Lower leg skin (tissue), 4 donors: ENCODE data around the gene C6orf15. TPM values are rescaled to one million over a fixed set of nuclear protein-coding genes. Genes with fewer than 3 reads are reported as not detected.

Source experiments
- DNase-seq, 2 donors: peaks; one replicate each; pipeline ENCODE4 v3.0.0-alpha.2; 2019; ENCODE audit warnings: low spot score in 2 of 2
- H3K4me3 ChIP-seq: fragments of 200-600 bp; sonication (generic); 2 replicates; pipeline ENCODE4 v1.5.1; 2017; ENCODE audit warnings: mild to moderate bottlenecking, low read depth; ENCODE audit not compliant: poor library complexity, severe bottlenecking
- POLR2A ChIP-seq, 2 donors: fragments of 450-650 bp; IDR thresholded peaks; one replicate each; pipeline ENCODE4 v1.6.1; 2016 to 2017; ENCODE audit warnings: antibody characterized with exemption in 2 of 2, mild to moderate bottlenecking in 1 of 2, moderate library complexity in 1 of 2
- WGBS, 2 donors: methylation state at CpG; one replicate each; pipeline ENCODE4 v1.1.5; 2018; 5-methylcytosine and 5-hydroxymethylcytosine counted together
- intact Hi-C: fragments of 100-400 bp; cut with DNase I; formaldehyde crosslinking; loops from one replicate; pipeline ENCODE4 v1.15.0; 2023; ENCODE audit warnings: low total_unique reads
- total RNA-seq, 4 donors: library from RNA; depleted of rRNA; stranded (reverse); fragments of >200 nt; gene quantifications; one replicate each; pipeline ENCODE4 v1.1.0, GENCODE V29; 2016
- TF ChIP-seq, protein P1 (sequence below), 3 donors: fragments of 450-650 bp; IDR thresholded peaks; one replicate each; pipeline ENCODE4 v1.5.1; 2016; ENCODE audit warnings: antibody characterized with exemption in 3 of 3, mild to moderate bottlenecking in 3 of 3, moderate library complexity in 2 of 3

The C6orf15 gene
- total RNA-seq, 4 donors from 2014 or later, result 7.5 to 20.2 (median 15.2) TPM

DNA sequence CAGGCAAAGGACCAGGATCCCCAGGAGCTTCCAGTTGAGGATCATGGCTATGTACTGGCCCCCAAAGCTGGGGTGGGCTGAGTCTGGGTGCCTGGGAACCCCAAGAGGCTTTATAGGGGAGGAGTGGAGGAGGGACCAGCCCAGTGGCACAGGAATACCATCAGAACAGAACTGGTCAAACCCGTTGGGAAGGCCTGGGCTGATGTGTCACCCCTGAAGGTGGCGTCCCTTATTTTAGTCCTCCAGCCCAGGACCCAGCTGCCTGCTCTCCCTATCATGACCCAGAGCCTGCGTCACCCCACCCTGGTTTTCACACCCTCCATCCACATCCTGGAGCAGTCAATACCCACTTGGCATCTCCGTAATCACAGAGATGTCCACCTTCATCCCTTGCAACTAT, 26.6 kb upstream of the C6orf15 start, which contains the start of gene PSORS1C2:
Gene PSORS1C2 (minus strand): TSS at position 85 of the 400 bp plus-strand sequence. CDS start 40 bp downstream, at position 45.
- intact Hi-C loops, result loop anchor here (5.0 kb wide), 2 partner anchors 53 to 223 kb away; no protein-coding TSS in a partner anchor
- TF ChIP-seq POLR2A (IDR thresholded peaks at IDR 0.05), result no peak
- TF ChIP-seq, protein P1, sequence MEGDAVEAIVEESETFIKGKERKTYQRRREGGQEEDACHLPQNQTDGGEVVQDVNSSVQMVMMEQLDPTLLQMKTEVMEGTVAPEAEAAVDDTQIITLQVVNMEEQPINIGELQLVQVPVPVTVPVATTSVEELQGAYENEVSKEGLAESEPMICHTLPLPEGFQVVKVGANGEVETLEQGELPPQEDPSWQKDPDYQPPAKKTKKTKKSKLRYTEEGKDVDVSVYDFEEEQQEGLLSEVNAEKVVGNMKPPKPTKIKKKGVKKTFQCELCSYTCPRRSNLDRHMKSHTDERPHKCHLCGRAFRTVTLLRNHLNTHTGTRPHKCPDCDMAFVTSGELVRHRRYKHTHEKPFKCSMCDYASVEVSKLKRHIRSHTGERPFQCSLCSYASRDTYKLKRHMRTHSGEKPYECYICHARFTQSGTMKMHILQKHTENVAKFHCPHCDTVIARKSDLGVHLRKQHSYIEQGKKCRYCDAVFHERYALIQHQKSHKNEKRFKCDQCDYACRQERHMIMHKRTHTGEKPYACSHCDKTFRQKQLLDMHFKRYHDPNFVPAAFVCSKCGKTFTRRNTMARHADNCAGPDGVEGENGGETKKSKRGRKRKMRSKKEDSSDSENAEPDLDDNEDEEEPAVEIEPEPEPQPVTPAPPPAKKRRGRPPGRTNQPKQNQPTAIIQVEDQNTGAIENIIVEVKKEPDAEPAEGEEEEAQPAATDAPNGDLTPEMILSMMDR (IDR thresholded peaks at IDR 0.05), result no peak
- H3K4me3 ChIP-seq, result no peak within 1 kb of the TSS
- WGBS, 2 donors, result 60 to 76% methylated on average over 4 of the region's 4 CpGs
- DNase-seq, result no peak

DNA sequence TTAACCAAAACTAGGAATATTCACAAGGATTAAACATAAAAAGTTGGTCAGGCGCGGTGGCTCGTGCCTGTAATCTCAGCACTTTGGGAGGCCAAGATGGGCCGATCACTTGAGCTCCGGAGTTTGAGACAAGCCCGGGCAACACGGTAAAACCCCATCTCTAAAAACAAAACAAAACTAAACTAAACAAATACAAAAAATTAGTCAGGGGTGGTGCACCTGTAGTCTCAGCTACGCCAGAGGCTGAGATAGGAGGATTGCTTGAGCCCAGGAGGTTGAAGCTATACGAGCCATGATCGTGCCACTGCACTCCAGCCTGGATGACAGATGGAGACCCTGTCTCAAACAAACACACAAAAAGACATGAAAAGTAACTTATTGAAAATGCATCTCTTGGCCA, 23.3 kb upstream of the C6orf15 start:
- WGBS, 2 donors, result 84 to 91% methylated on average over 10 of the region's 10 CpGs
- no peak for DNase-seq
- TF ChIP-seq, protein P1 (IDR thresholded peaks at IDR 0.05), result no peak
- H3K4me3 ChIP-seq, result no peak overlapping the region
- intact Hi-C loops, result loop anchor here (5.0 kb wide), 2 partner anchors 57 to 227 kb away; no protein-coding TSS in a partner anchor

DNA sequence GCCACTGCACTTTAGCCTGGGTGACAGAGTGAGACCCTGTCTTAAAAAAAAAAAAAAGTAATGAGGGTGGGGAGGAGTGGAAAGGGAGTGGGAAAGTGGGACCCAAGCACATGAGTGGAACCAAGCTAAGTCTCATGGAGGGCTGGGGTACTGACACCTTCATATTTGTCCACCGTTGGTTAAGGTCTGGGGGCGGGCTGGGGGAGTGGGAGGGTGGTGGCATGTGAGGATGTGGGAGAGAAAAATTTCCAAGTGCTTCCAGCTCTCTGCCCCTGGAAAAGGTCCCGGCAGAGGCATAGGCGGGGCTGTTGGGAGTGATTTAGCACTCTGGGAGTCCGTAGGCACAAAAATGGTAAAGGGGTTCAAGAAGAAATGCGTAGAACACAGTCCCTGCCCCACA, 20.4 kb upstream of the C6orf15 start:
- DNase-seq, result no peak
- no peak for TF ChIP-seq POLR2A (IDR thresholded peaks at IDR 0.05)
- TF ChIP-seq, protein P1 (IDR thresholded peaks at IDR 0.05), result no peak
- intact Hi-C loops, result no loop called here
- WGBS, 2 donors, result 50 to 75% methylated on average over 6 of the region's 6 CpGs
- H3K4me3 ChIP-seq, result no peak overlapping the region

DNA sequence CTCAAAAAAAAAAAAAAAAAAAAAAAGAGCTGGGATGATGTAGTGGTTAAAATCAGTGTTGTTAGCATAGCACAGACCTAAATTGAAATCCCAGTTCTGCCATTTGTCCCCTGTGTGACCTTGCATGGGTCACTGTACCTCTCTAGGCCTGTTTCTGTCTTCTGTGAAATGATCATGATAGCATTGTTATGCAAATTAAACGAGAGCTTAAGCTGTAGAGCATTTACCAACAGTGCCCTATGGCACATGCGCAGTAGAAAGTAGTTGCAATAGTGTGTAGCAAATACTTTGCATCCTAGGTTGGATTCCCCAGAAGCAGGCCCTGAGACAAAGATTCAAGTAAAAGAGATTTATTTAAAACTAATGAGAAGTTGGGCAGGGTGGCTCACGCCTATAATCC, 19.2 kb upstream of the C6orf15 start:
- TF ChIP-seq, protein P1 (IDR thresholded peaks at IDR 0.05), result no peak
- no peak for TF ChIP-seq POLR2A (IDR thresholded peaks at IDR 0.05)
- no peak overlapping the region for H3K4me3 ChIP-seq
- DNase-seq, result no peak
- 89 to 97% methylated on average over 3 of the region's 3 CpGs for WGBS, 2 donors
- intact Hi-C loops, result no loop called here

DNA sequence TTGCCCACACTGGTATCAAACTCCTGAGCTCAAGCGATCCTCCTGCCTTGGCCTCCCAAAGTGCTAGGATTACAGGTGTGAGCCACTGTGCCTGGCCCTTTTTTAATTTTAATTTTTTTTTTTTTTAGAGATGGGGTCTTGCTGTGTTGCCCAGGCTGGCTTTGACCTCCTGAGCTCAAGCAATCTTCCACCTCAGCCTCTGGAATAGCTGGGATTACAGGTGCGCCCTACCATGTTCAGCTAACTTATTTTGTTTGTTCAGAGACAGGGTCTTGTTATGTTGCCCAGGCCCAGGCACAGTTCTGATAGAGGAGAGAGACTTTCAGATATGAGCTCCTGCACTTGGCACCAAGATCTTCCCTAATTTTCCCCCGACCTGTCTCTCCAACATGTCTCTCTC, 18.4 kb upstream of the C6orf15 start:
- no peak overlapping the region for H3K4me3 ChIP-seq
- no peak for DNase-seq
- TF ChIP-seq, protein P1 (IDR thresholded peaks at IDR 0.05), result no peak
- TF ChIP-seq POLR2A (IDR thresholded peaks at IDR 0.05), result no peak
- WGBS, 2 donors, result 96 to 97% methylated on average over 3 of the region's 3 CpGs
- intact Hi-C loops, result no loop called here

DNA sequence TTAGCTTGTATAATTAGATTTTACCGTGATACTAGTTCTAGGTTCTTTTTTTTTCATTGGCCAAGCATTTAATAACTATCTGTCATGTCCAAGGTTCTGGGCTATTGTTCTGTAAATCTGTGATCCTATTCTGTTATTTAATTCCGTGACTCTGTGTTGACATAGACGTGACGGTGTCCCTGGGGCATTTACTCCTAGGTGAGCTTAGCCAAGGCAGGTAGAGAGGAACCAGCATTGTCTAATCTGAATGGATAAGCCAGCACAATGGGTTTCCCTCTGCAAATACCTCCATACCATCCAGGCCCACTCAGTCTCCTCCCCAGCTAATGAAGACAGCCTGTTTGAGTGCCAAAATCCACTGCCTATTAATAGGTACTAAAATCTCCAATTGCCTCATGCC, 16.8 kb upstream of the C6orf15 start:
- intact Hi-C loops, result no loop called here
- no peak for DNase-seq
- WGBS, 2 donors, result 49 to 72% methylated on average over 4 of the region's 4 CpGs
- no peak overlapping the region for H3K4me3 ChIP-seq
- no peak for TF ChIP-seq POLR2A (IDR thresholded peaks at IDR 0.05)
- TF ChIP-seq, protein P1 (IDR thresholded peaks at IDR 0.05), result no peak
